ENCODE measurements around the gene CCDC117. TPM values are rescaled to one million over a fixed set of nuclear protein-coding genes. Genes with fewer than 3 reads are reported as not detected.

Gene CCDC117
- total RNA-seq, 1 donor, result 34.5 TPM

- TF ChIP-seq CTCF (IDR thresholded peaks at IDR 0.05; ENCODE audit: insufficient read depth, low read depth, low read length), result no peak
- no peak for DNase-seq (ENCODE audit: low read depth)
- H3K4me3 ChIP-seq (ENCODE audit: low read depth, low read length), result no peak overlapping the region
These were observed 36.3 kb downstream of the CCDC117 start for GRCh38 chr22:28808716-28809355.

GRCh38 chr22:28810821-28811491, 38.5 kb downstream of the CCDC117 start:
- no peak for DNase-seq (ENCODE audit: low read depth)
- H3K4me3 ChIP-seq (ENCODE audit: low read depth, low read length), result no peak overlapping the region
- TF ChIP-seq CTCF (IDR thresholded peaks at IDR 0.05; ENCODE audit: insufficient read depth, low read depth, low read length), result no peak

GRCh38 chr22:28812516-28812915, 40.0 kb downstream of the CCDC117 start:
- no peak for TF ChIP-seq CTCF (IDR thresholded peaks at IDR 0.05; ENCODE audit: insufficient read depth, low read depth, low read length)
- H3K4me3 ChIP-seq (ENCODE audit: low read depth, low read length), result no peak overlapping the region
- no peak for DNase-seq (ENCODE audit: low read depth)

- no peak overlapping the region for H3K4me3 ChIP-seq (ENCODE audit: low read depth, low read length)
- no peak for TF ChIP-seq CTCF (IDR thresholded peaks at IDR 0.05; ENCODE audit: insufficient read depth, low read depth, low read length)
- peak; percentile 78 for DNase-seq (ENCODE audit: low read depth)
These were observed 41.5 kb downstream of the CCDC117 start for GRCh38 chr22:28813772-28814518.

GRCh38 chr22:28815111-28815510, 42.6 kb downstream of the CCDC117 start:
- DNase-seq (ENCODE audit: low read depth), result no peak
- no peak overlapping the region for H3K4me3 ChIP-seq (ENCODE audit: low read depth, low read length)
- no peak for TF ChIP-seq CTCF (IDR thresholded peaks at IDR 0.05; ENCODE audit: insufficient read depth, low read depth, low read length)

GRCh38 chr22:28815729-28816128, 43.2 kb downstream of the CCDC117 start:
- TF ChIP-seq CTCF (IDR thresholded peaks at IDR 0.05; ENCODE audit: insufficient read depth, low read depth, low read length), result no peak
- no peak overlapping the region for H3K4me3 ChIP-seq (ENCODE audit: low read depth, low read length)
- DNase-seq (ENCODE audit: low read depth), result no peak
